Neuron (in vitro differentiated cells): ENCODE data around the gene SRGAP3.
"Not testable (repeated sequence)": the region's sequence is repeated elsewhere in the genome, so short reads cannot be mapped to it uniquely, and the experiment has no call there.

ENCODE experiments used
- H2AFZ ChIP-seq: one replicate; pipeline ENCODE4 v1.6.1; 2013; ENCODE audit warnings: low read depth, mild to moderate bottlenecking, inconsistent platforms, low read length, moderate library complexity
- H3K27me3 ChIP-seq: one replicate; pipeline ENCODE4 v1.6.1; 2013; ENCODE audit warnings: low read length; ENCODE audit not compliant: insufficient read depth
- H3K36me3 ChIP-seq: one replicate; pipeline ENCODE4 v1.6.1; 2013; ENCODE audit warnings: low read length; ENCODE audit not compliant: insufficient read depth
- H3K4me1 ChIP-seq: one replicate; pipeline ENCODE4 v1.6.1; 2013; ENCODE audit warnings: low read length; ENCODE audit not compliant: insufficient read depth
- H3K4me3 ChIP-seq: 2 replicates; pipeline ENCODE4 v1.5.1; 2013; ENCODE audit warnings: mild to moderate bottlenecking, low read length, moderate library complexity
- H3K9me3 ChIP-seq: one replicate; pipeline ENCODE4 v1.6.1; 2013; ENCODE audit warnings: low read length

Gene SRGAP3

DNA sequence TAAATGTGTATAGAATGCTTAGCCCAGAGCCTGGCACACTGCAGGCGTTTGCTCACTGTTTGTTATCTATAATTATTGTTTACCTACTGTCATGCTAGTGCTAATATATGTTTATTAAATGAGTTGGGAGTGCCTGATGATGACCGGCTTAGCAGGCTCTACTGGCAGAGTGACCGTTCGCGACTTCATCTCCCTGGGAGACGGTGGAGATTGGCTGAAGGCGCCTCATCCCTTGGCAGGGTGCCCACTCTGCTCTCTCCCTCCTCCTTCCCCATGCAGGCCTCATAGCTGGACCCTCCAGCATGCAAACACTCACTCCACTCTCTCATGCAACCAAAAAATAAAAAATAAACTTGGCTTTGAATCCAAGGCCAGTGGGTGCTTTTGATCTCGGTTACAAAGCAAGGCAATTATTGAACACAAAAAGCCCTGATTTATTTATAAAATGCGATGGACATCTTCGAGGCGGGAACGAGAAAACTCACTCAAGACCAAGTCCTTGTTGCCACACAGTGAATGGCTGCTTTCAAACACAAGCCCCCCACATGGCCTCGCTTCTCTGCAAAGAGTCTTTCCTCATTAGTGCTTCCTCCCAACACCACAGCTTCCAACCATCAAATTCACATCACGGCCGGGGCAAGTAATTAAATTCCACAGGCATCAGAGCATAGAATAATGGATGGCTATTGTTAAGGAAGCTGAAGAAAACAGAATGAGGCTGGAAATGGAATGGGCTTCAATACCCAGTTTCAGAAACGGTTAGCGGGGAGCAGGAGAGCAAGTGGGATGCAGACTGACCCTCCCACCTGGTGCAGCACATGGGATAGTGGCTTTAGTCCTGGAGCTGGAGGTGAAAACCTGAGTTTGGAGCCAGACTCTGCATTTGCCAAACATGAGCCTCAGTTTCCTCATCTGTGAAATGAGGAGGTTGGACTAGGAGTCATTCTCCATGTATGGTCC lies 150.4 kb downstream of the SRGAP3 start:
- Histone ChIP-seq H3K36me3 (peaks cover 13% of the 10 kb centered on the region), H3K4me3 (no peak overlapping the region), H3K4me1 (peaks cover 60% of the 10 kb centered on the region), H3K27me3 (no peaks in the 10 kb centered on the region), H3K9me3 (no peaks in the 10 kb centered on the region), H2AFZ (no peak overlapping the region)

DNA sequence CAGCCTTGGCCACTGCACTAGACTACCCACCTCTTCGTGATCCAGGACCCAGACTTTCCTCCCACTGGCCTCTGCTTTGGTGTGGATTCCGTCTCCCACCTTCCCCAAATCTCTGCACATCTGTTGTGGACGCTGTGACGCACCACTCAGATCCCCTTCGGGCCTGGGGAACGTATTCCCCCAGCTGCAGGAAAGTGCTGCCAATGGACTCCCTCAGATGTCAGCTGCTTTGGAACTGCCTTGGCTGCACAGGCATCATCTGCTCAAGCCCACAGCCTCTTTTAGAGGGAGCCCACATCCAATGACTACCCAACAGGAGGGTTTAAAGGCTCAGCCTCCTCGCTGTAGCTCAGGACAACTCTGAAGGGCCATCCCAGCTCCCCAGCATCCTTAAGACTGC lies 152.0 kb downstream of the SRGAP3 start:
- Histone ChIP-seq H3K36me3 (peaks cover 7% of the 10 kb centered on the region), H3K27me3 (no peaks in the 10 kb centered on the region), H3K4me3 (no peak overlapping the region), H3K9me3 (no peaks in the 10 kb centered on the region), H2AFZ (no peak overlapping the region), H3K4me1 (peaks cover 48% of the 10 kb centered on the region)

DNA sequence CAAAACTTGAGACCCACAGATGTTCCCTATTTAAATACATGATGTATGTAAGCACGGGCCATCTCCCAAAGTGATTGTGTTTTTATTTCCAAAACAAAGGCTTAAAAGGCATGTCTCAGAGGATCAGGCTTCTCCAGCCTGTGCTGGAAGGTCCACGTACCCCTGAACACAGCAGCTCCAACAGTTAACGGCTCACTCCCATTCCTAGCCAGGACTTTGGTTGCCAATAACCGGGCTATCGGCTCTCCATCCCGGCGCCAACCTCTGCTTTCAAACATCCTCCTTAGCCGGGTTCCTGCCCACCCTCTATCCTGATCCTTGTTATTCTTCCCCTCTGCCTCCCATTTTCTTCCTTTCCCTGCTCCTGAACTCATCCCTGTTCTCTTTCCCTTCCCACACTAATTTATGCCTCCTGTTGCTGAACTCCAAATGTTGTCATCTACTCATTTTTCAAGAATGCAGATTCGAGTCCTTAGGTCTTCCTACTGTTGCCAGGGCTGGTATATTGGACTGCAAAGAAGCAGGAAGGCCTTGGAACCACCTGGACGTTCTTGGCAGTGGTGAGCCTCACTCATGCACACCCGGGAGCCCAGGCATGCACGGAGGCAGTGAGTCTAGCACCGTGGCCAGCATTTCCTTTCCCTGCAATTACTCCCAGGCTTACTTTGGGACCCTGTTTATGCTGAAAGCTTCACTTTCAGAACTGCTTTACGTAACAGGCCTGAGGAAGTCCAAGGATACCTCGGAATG lies 157.8 kb downstream of the SRGAP3 start:
- H3K27me3 ChIP-seq: no peaks in the 10 kb centered on the region
- no peak overlapping the region for H2AFZ ChIP-seq
- peaks cover 6% of the 10 kb centered on the region for H3K36me3 ChIP-seq
- H3K4me3 ChIP-seq: no peak overlapping the region
- no peaks in the 10 kb centered on the region for H3K9me3 ChIP-seq
- H3K4me1 ChIP-seq: peaks cover 2% of the 10 kb centered on the region

DNA sequence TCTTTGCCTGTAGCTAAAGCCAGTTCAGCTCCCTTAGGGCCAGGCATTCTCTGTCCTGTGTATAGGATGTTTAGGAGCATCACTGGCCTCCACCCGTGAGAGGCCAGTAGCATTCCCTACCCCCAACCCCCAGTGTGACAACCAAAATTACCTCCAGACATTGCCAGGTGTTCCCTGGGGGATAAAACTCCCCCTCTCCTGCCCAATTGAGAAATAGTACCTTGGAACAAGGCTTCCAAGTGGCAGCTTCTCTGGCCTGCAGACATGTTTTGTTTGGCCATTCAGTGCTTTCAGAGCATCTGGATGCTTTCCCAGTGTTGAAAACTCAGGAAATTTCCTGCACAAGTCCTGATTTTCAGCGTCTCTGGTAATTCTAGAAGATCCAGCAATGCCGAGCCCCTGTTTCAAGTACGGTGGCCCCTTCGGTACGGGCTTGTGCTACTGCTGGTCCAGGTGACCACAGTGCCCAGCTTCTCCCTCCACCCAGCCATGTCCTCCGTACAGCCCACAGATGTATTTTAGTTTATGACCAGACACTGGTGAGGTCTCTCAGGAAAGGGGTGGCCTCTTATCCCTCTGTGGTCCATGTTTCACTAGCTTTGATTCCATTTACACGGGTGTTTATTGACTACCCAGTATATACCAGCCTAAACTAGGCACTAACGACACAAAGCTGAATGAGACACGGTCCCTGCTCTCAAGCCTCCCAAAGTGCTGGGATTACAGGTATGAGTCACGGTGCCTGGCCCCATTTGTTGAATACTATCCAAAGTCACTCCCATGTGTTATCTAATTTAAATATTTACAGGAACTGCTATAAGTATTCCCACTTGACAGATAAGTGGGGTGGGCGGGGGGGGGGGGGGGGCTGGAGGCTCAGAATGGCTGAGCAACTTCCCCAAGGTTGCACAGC lies 160.7 kb downstream of the SRGAP3 start:
- Histone ChIP-seq H3K36me3 (peaks cover 13% of the 10 kb centered on the region), H3K4me1 (peaks cover 2% of the 10 kb centered on the region), H3K9me3 (peaks cover 1% of the 10 kb centered on the region), H3K27me3 (no peaks in the 10 kb centered on the region), H2AFZ (no peak overlapping the region), H3K4me3 (no peak overlapping the region)

DNA sequence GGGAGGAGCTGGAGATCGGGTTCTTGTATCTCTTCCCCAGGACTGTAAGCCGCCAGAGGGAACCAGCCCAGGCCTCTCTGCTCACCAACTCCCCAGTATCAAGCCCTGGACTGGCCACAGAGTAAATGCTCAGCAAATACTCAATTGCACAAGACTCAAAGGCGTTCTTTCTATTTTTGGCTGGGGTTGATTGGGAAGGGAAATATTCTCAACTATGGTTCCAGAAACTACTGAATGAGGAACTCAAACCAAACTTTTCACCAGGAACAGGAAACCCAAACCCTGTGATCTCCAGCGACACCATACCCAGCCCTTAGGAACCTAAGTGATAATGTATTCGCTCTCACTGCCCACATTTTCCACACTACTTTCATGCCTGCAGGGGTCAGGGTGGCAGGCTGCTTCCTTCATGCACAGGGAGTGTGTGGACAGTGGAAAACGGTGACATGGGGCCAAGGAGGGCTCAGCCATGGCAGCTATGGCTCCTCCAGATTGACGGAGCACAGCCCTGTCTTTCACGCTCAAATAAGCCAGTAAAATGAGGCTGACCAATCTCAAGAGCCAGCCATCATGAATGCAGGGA lies 161.5 kb downstream of the SRGAP3 start:
- no peaks in the 10 kb centered on the region for H3K27me3 ChIP-seq
- no peak overlapping the region for H3K4me3 ChIP-seq
- H2AFZ ChIP-seq: no peak overlapping the region
- peaks cover 4% of the 10 kb centered on the region for H3K9me3 ChIP-seq
- H3K4me1 ChIP-seq: peaks cover 2% of the 10 kb centered on the region
- peaks cover 16% of the 10 kb centered on the region for H3K36me3 ChIP-seq

DNA sequence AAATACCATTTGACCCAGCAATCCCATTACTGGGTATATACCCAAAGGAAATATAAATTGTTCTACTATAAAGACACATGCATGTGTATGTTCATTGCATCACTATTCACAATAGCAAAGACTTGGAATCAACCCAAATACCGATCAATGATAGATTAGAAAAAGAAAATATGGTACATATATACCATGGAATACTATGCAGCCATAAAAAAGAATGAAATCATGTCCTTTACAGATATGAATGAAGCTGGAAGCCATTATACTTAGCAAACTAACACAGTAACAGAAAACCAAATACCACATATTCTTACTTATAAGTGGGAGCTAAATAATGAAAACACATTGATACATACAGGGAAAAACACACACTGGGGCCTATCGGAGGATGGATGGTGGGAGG lies 164.0 kb downstream of the SRGAP3 start:
- not testable (repeated sequence) for H3K27me3 ChIP-seq, H3K4me3 ChIP-seq, H2AFZ ChIP-seq, H3K4me1 ChIP-seq
- peaks cover 24% of the 10 kb centered on the region for H3K36me3 ChIP-seq
- H3K9me3 ChIP-seq: peaks cover 21% of the 10 kb centered on the region

DNA sequence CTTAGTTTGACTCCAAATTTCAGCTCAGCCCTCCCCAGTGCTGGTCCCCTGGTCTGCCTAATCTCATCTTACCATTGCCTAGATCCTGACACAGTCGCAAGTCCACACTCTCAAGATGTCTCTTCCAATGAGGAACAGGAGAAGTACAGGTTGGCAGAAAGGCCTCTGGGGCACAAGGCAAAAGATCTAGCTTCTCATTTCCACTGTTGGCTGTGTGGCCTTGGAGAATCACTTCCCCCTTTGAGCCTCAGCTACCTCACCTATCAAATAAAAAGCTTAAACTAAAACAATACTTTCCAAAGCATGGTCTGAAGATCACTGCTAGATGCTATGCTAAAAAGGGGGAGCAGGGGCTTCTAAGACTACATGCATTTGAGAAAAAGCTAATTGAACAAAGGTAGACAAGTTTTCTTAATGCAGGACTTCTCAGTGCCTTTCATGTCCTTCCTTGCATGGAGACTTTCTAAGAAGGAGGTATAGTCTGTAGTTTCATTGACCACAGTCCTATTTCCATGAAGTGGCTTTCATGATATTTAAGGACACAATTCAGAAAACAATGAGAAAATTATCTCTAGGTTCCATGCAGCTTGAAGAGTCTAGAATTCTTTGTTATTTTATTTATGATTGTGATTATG lies 168.1 kb downstream of the SRGAP3 start:
- Histone ChIP-seq H3K4me1 (peaks cover 8% of the 10 kb centered on the region), H3K36me3 (peaks cover 37% of the 10 kb centered on the region), H3K9me3 (peaks cover 23% of the 10 kb centered on the region), H3K27me3 (no peaks in the 10 kb centered on the region), H3K4me3 (no peak overlapping the region), H2AFZ (no peak overlapping the region)

DNA sequence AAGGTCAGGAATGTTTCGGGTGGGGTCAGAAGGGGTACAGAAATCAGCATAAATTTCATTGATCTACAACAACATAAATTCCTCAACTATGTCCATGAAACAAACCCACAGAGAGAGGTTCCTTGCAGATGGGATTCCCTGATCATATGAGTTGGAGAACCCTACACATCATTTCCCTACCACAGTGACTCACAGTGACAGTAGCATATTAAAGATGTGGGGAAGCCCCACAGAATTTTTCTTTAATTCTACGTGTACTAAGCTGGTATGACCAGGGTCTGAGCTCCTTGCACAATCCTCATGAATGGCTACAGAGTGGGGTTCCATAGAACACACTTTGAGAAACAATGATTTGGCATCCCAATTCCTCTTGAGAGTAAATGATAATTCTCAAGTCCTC lies 169.3 kb downstream of the SRGAP3 start:
- Histone ChIP-seq H3K9me3 (peaks cover 23% of the 10 kb centered on the region), H2AFZ (no peak overlapping the region), H3K4me1 (peaks cover 8% of the 10 kb centered on the region), H3K4me3 (no peak overlapping the region), H3K36me3 (peaks cover 37% of the 10 kb centered on the region), H3K27me3 (no peaks in the 10 kb centered on the region)

DNA sequence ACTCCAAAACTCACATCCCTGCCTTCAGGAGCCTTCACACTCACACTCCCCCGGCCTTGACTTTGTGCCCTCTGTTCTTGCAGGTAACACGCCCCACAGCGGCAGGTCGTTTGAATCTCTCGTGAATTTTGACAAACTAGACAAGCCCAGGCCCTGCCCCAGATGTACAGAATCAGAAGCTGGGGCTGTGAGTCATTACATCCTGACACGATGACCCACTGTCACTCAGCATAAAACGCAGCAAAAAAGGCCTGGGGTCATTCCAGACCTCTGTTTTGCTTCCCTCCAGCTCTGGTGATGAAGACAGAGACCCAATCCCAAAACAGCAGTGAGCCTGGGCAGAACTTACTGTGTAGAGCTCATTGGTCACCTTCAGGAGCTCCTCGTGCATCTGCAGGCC lies 169.8 kb downstream of the SRGAP3 start:
- Histone ChIP-seq H3K27me3 (no peaks in the 10 kb centered on the region), H3K4me3 (no peak overlapping the region), H3K36me3 (peaks cover 35% of the 10 kb centered on the region), H3K4me1 (peaks cover 8% of the 10 kb centered on the region), H2AFZ (no peak overlapping the region), H3K9me3 (peaks cover 23% of the 10 kb centered on the region)

DNA sequence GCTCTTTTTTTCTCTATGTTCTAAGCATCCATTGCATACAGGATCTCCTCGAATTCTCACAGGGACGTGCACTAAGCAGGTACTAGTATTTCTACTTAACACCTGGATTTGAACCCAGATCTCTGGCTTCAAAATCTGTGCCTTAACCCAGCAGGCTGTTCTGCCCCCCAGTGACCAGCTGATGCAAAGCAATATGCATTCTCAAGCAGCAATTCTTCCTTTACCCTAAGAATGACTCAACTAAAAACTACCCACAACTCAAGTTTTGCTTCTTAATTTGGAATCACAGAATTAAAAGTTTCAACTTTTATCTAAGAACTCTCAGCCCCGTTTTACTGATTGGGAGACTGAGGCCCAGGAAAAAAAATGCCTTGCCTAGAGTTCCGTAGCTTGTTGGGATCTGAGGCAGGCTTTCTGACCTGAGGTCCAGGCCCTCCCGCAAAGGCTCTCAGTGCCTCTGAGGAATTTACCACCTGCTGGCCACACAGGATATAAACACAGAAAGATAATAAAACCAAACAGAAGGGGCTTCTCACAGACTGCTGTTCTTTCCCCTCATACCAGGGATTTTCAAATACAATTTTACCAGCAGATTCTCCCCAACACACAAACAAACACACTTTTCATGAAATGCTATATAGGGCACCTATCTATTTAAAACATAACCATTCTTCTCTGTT lies 170.7 kb downstream of the SRGAP3 start:
- H3K36me3 ChIP-seq: peaks cover 27% of the 10 kb centered on the region
- peaks cover 22% of the 10 kb centered on the region for H3K9me3 ChIP-seq
- H3K4me3 ChIP-seq: no peak overlapping the region
- H2AFZ ChIP-seq: no peak overlapping the region
- H3K4me1 ChIP-seq: peaks cover 8% of the 10 kb centered on the region
- no peaks in the 10 kb centered on the region for H3K27me3 ChIP-seq

DNA sequence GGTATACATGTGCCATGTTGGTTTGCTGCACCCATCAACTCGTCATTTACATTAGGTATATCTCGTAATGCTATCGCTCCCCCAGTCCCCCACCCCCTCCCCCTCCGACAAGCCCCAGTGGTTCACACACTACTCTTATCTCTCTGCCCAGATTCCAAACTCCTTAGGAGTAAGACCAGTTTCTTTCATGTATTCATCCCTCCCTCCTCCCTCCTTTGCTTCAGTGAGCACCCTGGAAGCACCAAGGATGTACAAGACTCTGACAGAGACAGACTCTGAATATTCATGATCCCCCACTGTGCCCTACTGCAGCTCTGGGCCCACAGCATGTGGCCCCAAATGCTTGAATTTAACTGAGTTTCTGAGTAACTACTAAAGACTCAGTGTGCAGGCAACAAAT lies 172.4 kb downstream of the SRGAP3 start:
- Histone ChIP-seq H3K9me3 (peaks cover 13% of the 10 kb centered on the region), H3K36me3 (peaks cover 27% of the 10 kb centered on the region), H3K4me3 (no peak overlapping the region), H3K27me3 (no peaks in the 10 kb centered on the region), H2AFZ (no peak overlapping the region), H3K4me1 (peaks cover 8% of the 10 kb centered on the region)

DNA sequence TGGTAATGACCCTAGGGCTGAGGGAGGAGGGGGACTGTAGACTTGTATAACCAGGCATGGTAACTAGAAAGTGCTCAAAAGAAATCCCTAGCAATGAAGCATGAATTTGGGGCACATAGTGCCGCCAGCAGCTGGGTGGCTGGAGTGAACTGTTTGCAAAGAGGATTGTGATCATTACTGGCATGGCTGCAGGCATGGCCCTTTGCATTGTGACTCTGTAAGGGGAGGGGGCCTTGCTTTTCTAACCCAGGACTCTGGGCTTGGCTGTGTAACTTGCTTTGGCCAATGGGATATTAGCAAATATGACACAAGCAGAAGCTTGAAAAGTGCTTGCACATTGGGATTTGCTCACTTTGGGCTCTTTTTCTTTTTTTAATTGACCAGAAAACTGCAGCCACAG lies 173.7 kb downstream of the SRGAP3 start:
- peaks cover 5% of the 10 kb centered on the region for H3K9me3 ChIP-seq
- H3K4me3 ChIP-seq: no peak overlapping the region
- no peak overlapping the region for H2AFZ ChIP-seq
- H3K36me3 ChIP-seq: peaks cover 32% of the 10 kb centered on the region
- H3K27me3 ChIP-seq: no peaks in the 10 kb centered on the region
- peaks cover 8% of the 10 kb centered on the region for H3K4me1 ChIP-seq
